GM23338 (cell line): Measurements from ENCODE around the gene CLEC4G. TPM values are rescaled to one million over a fixed set of nuclear protein-coding genes. Genes with fewer than 3 reads are reported as not detected.

Source experiments
- ATAC-seq: fragments of 200-7000 bp; cut with Tn5 transposase; 3 replicates; pipeline ENCODE4 v1.9.1; 2020
- DNase-seq: peaks from one replicate; pipeline ENCODE4 v3.0.0-alpha.2; 2015; ENCODE audit warnings: low spot score
- H2AFZ ChIP-seq: fragments of 200-600 bp; sonication (generic); 2 replicates; pipeline ENCODE4 v1.8.0; 2016; ENCODE audit warnings: antibody characterized with exemption, mild to moderate bottlenecking, moderate library complexity
- H3F3A ChIP-seq: fragments of 200-600 bp; sonication (generic); replicated peaks from 2 replicates; pipeline ENCODE4 v1.8.0; 2017; ENCODE audit warnings: antibody characterized with exemption, mixed run types, low read depth
- H3K27ac ChIP-seq: fragments of 200-600 bp; sonication (generic); 2 replicates; pipeline ENCODE4 v1.6.1; 2016; ENCODE audit warnings: low read depth
- H3K27me3 ChIP-seq: fragments of 200-600 bp; sonication (generic); 2 replicates; pipeline ENCODE4 v1.8.0; 2016; ENCODE audit warnings: mild to moderate bottlenecking, mixed run types, moderate library complexity; ENCODE audit not compliant: insufficient read depth
- H3K36me3 ChIP-seq: fragments of 200-600 bp; sonication (generic); 2 replicates; pipeline ENCODE4 v1.8.0; 2016; ENCODE audit warnings: mild to moderate bottlenecking; ENCODE audit not compliant: insufficient read depth
- H3K4me1 ChIP-seq: fragments of 200-600 bp; sonication (generic); 2 replicates; pipeline ENCODE4 v1.8.0; 2016; ENCODE audit warnings: mild to moderate bottlenecking, moderate library complexity; ENCODE audit not compliant: insufficient read depth
- H3K4me2 ChIP-seq: fragments of 200-600 bp; sonication (generic); 2 replicates; pipeline ENCODE4 v1.7.1; 2017; ENCODE audit warnings: mixed run types
- H3K4me3 ChIP-seq: fragments of 200-600 bp; sonication (generic); 2 replicates; pipeline ENCODE4 v1.6.1; 2016; ENCODE audit warnings: mixed run types
- H3K79me2 ChIP-seq: fragments of 200-600 bp; sonication (generic); replicated peaks from 2 replicates; pipeline ENCODE4 v1.8.0; 2017; ENCODE audit warnings: mild to moderate bottlenecking; ENCODE audit not compliant: insufficient read depth
- H3K9me2 ChIP-seq: fragments of 200-600 bp; sonication (generic); 2 replicates; pipeline ENCODE4 v1.8.0; 2017; ENCODE audit not compliant: insufficient read depth
- H4K20me1 ChIP-seq: fragments of 200-600 bp; sonication (generic); replicated peaks from 2 replicates; pipeline ENCODE4 v1.8.0; 2017; ENCODE audit warnings: mild to moderate bottlenecking; ENCODE audit not compliant: insufficient read depth
- H3K27ac Mint-ChIP-seq: 2 replicates; pipeline ENCODE4 v1.8.0; 2020; ENCODE audit warnings: inconsistent platforms, mild to moderate bottlenecking, moderate library complexity, mixed read lengths
- H3K27me3 Mint-ChIP-seq: 3 replicates; pipeline ENCODE4 v1.8.0; 2022; ENCODE audit warnings: low read depth, mild to moderate bottlenecking, moderate library complexity, mixed read lengths, inconsistent platforms; ENCODE audit not compliant: insufficient read depth, poor library complexity
- H3K36me3 Mint-ChIP-seq: 3 replicates; pipeline ENCODE4 v1.8.0; 2021; ENCODE audit warnings: low read depth, mild to moderate bottlenecking, inconsistent platforms, moderate library complexity, mixed read lengths
- H3K4me1 Mint-ChIP-seq: 3 replicates; pipeline ENCODE4 v1.8.0; 2020; ENCODE audit warnings: mild to moderate bottlenecking, inconsistent platforms, mixed read lengths
- H3K4me3 Mint-ChIP-seq: 3 replicates; pipeline ENCODE4 v1.8.0; 2021; ENCODE audit warnings: moderate library complexity, mild to moderate bottlenecking, inconsistent platforms, mixed read lengths
- H3K9me3 Mint-ChIP-seq: 3 replicates; pipeline ENCODE4 v1.8.0; 2020; ENCODE audit warnings: moderate library complexity, mild to moderate bottlenecking, inconsistent platforms, mixed read lengths
- CREB1 ChIP-seq: fragments of 250-450 bp; sonication (Bioruptor Pico); IDR thresholded peaks from 2 replicates; pipeline ENCODE4 v1.5.0; 2020; ENCODE audit warnings: low read depth, mild to moderate bottlenecking, moderate library complexity
- CTCF ChIP-seq, 2 experiments: fragments of 200-600 bp in 1 of 2; sonication (generic) in 1 of 2; conservative IDR thresholded peaks; 2 replicates each; pipeline versions ENCODE4 v1.5.1 to v1.6.1; 2016 to 2017; ENCODE audit warnings: antibody characterized with exemption in 2 of 2, low read depth in 2 of 2, mild to moderate bottlenecking in 2 of 2, moderate library complexity in 1 of 2
- ETS1 ChIP-seq: IDR thresholded peaks from 2 replicates; pipeline ENCODE4 v1.6.1; 2016; ENCODE audit warnings: antibody characterized with exemption
- EZH2 ChIP-seq: fragments of 200-600 bp; sonication (generic); IDR thresholded peaks from one replicate; pipeline ENCODE4 v1.8.0; 2017; ENCODE audit warnings: antibody characterized with exemption, mild to moderate bottlenecking, low read depth; ENCODE audit not compliant: unreplicated experiment
- POLR2AphosphoS5 ChIP-seq: IDR thresholded peaks from 2 replicates; pipeline ENCODE4 v1.6.1; 2016; ENCODE audit warnings: antibody characterized with exemption, low read depth
- STAT1 ChIP-seq: IDR thresholded peaks from one replicate; pipeline ENCODE4 v1.6.1; 2016; ENCODE audit warnings: antibody characterized with exemption; ENCODE audit not compliant: unreplicated experiment
- ZNF114 ChIP-seq: fragments of 250-450 bp; sonication (Bioruptor Pico); IDR thresholded peaks from 2 replicates; pipeline ENCODE4 v1.5.0; 2020; ENCODE audit warnings: mild to moderate bottlenecking, moderate library complexity
- ZNF331 ChIP-seq: fragments of 250-450 bp; sonication (Bioruptor Pico); IDR thresholded peaks from 2 replicates; pipeline ENCODE4 v1.5.0; 2020; ENCODE audit warnings: low read depth, mild to moderate bottlenecking, moderate library complexity
- ZNF462 ChIP-seq: fragments of 250-450 bp; sonication (Bioruptor Pico); IDR thresholded peaks from 2 replicates; pipeline ENCODE4 v1.5.0; 2020; ENCODE audit warnings: mild to moderate bottlenecking, moderate library complexity
- polyA plus RNA-seq: library from polyadenylated mRNA; unstranded; fragments of >200 nt; fragmentation: Nextera tagmentation; extraction: Ambion mirVana; gene quantifications from 2 replicates; pipeline ENCODE4 v1.2.1, GENCODE V29; 2016
- total RNA-seq: library from RNA; depleted of rRNA; stranded (reverse); fragments of >200 nt; shearing (Covaris generic); gene quantifications from 2 replicates; pipeline ENCODE4 v1.2.3, GENCODE V29; 2014

Gene CLEC4G
- total and polyA plus RNA-seq, 2 experiments from 2014 or later: 0.52 to 0.65 TPM

- DNase-seq: no peak
- no peaks in the 10 kb centered on the region for H3F3A ChIP-seq
- no peak overlapping the region for H3K4me3 Mint-ChIP-seq
Measured at GRCh38 chr19:7757358-7757757, 25.4 kb upstream of the CLEC4G start.

More at GRCh38 chr19:7757358-7757757, 25.4 kb upstream of the CLEC4G start:
- H3K27me3 Mint-ChIP-seq: peaks cover 4% of the 10 kb centered on the region
- H3K4me1 Mint-ChIP-seq: no peaks in the 10 kb centered on the region
- H3K27ac Mint-ChIP-seq: no peak overlapping the region
- H3K9me2 ChIP-seq: no peaks in the 10 kb centered on the region
- peaks cover 84% of the 10 kb centered on the region for H3K9me3 Mint-ChIP-seq
- TF ChIP-seq ZNF114 (CRISPR knock-in tag) (no peak), POLR2AphosphoS5 (no peak), CREB1 (CRISPR knock-in tag) (no peak), ZNF462 (no peak), STAT1 (no peak), ETS1 (no peak), CTCF (conservative IDR thresholded peaks at IDR 0.05; ENCODE audit: low read depth in 2 of 2) (no peak), EZH2 (no peak), ZNF331 (no peak)
- no peak overlapping the region for H3K4me2 ChIP-seq
- no peaks in the 10 kb centered on the region for H3K27me3 ChIP-seq
- H3K27ac ChIP-seq: no peak overlapping the region
- peaks cover 6% of the 10 kb centered on the region; the same call in 1 of the 2 replicates for H3K36me3 ChIP-seq
- no peaks in the 10 kb centered on the region for H3K4me1 ChIP-seq
- H2AFZ ChIP-seq: no peak overlapping the region
- peaks cover 38% of the 10 kb centered on the region for H3K36me3 Mint-ChIP-seq
- H3K79me2 ChIP-seq: no peaks in the 10 kb centered on the region
- no peak for ATAC-seq
- H4K20me1 ChIP-seq: no peaks in the 10 kb centered on the region
- no peak overlapping the region for H3K4me3 ChIP-seq
